ENCODE data around the gene ECI2. TPM values are rescaled to one million over a fixed set of nuclear protein-coding genes. Genes with fewer than 3 reads are reported as not detected.
A peak's percentile ranks its signal among the peaks of the same experiment; 100 is the strongest.

The ECI2 gene
- total and polyA plus RNA-seq, 9 donors = 52.0 to 141 (median 67.1) TPM

- H3K27ac ChIP-seq = no peak overlapping the region
- TF ChIP-seq POLR2A (IDR thresholded peaks at IDR 0.05) (no peak), EP300 (IDR thresholded peaks at IDR 0.05) (no peak), CTCF (IDR thresholded peaks at IDR 0.05) (no peak)
- no peaks in the 10 kb centered on the region for H3K9me3 ChIP-seq
- no peaks in the 10 kb centered on the region for H3K36me3 ChIP-seq
- H3K27me3 ChIP-seq = no peaks in the 10 kb centered on the region
- H3K4me1 ChIP-seq (ENCODE audit: insufficient read depth) = no peaks in the 10 kb centered on the region
- DNase-seq = no peak
- H3K4me3 ChIP-seq = no peak overlapping the region
- intact Hi-C loops (cut with DNase I) = no loop called here
- WGBS, 3 donors = 48 to 51% (median 51%) methylated on average over 8 of the region's 8 CpGs
Measured at GRCh38 chr6:4169028-4169789, 33.8 kb upstream of the ECI2 start.

- whole genome bisulfite sequencing, 3 donors = 90 to 96% (median 95%) methylated on average over 1 of the region's 1 CpG
- intact Hi-C loops (cut with DNase I) = no loop called here
- H3K27me3 ChIP-seq = no peaks in the 10 kb centered on the region
- no peaks in the 10 kb centered on the region for H3K9me3 ChIP-seq
- no peak overlapping the region for H3K27ac ChIP-seq
- TF ChIP-seq EP300 (IDR thresholded peaks at IDR 0.05) (no peak), POLR2A (IDR thresholded peaks at IDR 0.05) (no peak), CTCF (IDR thresholded peaks at IDR 0.05) (no peak)
- no peak for DNase-seq
- H3K4me1 ChIP-seq (ENCODE audit: insufficient read depth) = peaks cover 1% of the 10 kb centered on the region
- H3K4me3 ChIP-seq = no peak overlapping the region
- H3K36me3 ChIP-seq = no peaks in the 10 kb centered on the region
Measured at GRCh38 chr6:4167833-4168232, 32.5 kb upstream of the ECI2 start.

GRCh38 chr6:4167123-4167522 lies 31.7 kb upstream of the ECI2 start:
- peaks cover 3% of the 10 kb centered on the region for H3K4me1 ChIP-seq (ENCODE audit: insufficient read depth)
- H3K4me3 ChIP-seq = no peak overlapping the region
- H3K36me3 ChIP-seq = no peaks in the 10 kb centered on the region
- no peak for TF ChIP-seq EP300 (IDR thresholded peaks at IDR 0.05)
- no peak for TF ChIP-seq CTCF (IDR thresholded peaks at IDR 0.05)
- TF ChIP-seq POLR2A (IDR thresholded peaks at IDR 0.05) = no peak
- H3K27me3 ChIP-seq = no peaks in the 10 kb centered on the region
- WGBS, 3 donors = 97% methylated on average over 6 of the region's 6 CpGs
- no peak for DNase-seq
- no peak overlapping the region for H3K27ac ChIP-seq
- intact Hi-C loops (cut with DNase I) = no loop called here
- H3K9me3 ChIP-seq = no peaks in the 10 kb centered on the region

- Histone ChIP-seq H3K4me1 (ENCODE audit: insufficient read depth) (peaks cover 3% of the 10 kb centered on the region), H3K9me3 (no peaks in the 10 kb centered on the region), H3K27ac (peak overlapping the region in 1 of 2 donors; percentile 17), H3K27me3 (no peaks in the 10 kb centered on the region), H3K4me3 (no peak overlapping the region), H3K36me3 (no peaks in the 10 kb centered on the region)
- TF ChIP-seq CTCF (IDR thresholded peaks at IDR 0.05) (no peak), POLR2A (IDR thresholded peaks at IDR 0.05) (no peak), EP300 (IDR thresholded peaks at IDR 0.05) (no peak)
- intact Hi-C loops (cut with DNase I) = no loop called here
- 46 to 54% (median 46%) methylated on average over 6 of the region's 6 CpGs for WGBS, 3 donors
- no peak for DNase-seq
Measured at GRCh38 chr6:4164456-4164855, 29.1 kb upstream of the ECI2 start.

Data from ovary (tissue), 9 donors.